K562 (cell line): ENCODE results near the gene OR2A25. TPM values are rescaled to one million over a fixed set of nuclear protein-coding genes. Genes with fewer than 3 reads are reported as not detected.

Experiments
- ATAC-seq: fragments of 200-7000 bp; cut with Tn5 transposase; 3 replicates; pipeline ENCODE4 v1.9.1; 2020; ENCODE audit warnings: moderate library complexity
- BruUV-seq: library from RNA; stranded (reverse); fragments of 400-500 nt; replicated peaks from 2 replicates; lab custom pipeline; 2021; lab: Mats Ljungman, UMichigan
- CTCF ChIA-PET: fragments of 300-600 bp; formaldehyde crosslinking; extraction: SDS; loops from one replicate; lab custom pipeline; 2021; ENCODE audit warnings: low intra/inter-chr PET ratio; lab: Yijun Ruan, JAX
- POLR2A ChIA-PET: fragments of 300-600, 350-650 bp; sonication (Branson Sonifier 250); formaldehyde crosslinking; extraction: SDS; loops from one replicate; lab custom pipeline; 2021; ENCODE audit warnings: antibody characterized with exemption, inconsistent platforms; lab: Yijun Ruan, JAX
- DNase-seq, 4 experiments: peaks; one replicate each; pipeline versions ENCODE4 v3.0.0 to v3.0.0-alpha.2; 2011 to 2018; ENCODE audit warnings: low spot score in 3 of 4, mixed read lengths in 3 of 4; ENCODE audit errors: extremely low read depth in 1 of 4
- FAIRE-seq: peaks from 2 replicates; lab custom pipeline; 2011; peaks lifted over from hg19 to GRCh38; lab: Jason Lieb, UNC
- H2AFZ ChIP-seq: 2 replicates; pipeline ENCODE4 v1.6.0; 2011; ENCODE audit warnings: low read depth, low read length, control low read depth, inconsistent platforms
- H3K27ac ChIP-seq: fragments of 200-600 bp; 3 replicates; pipeline ENCODE4 v1.8.0; 2011; ENCODE audit warnings: low read depth, mild to moderate bottlenecking, control low read depth, inconsistent platforms, low read length, moderate library complexity, mixed read lengths; ENCODE audit errors: extremely low read depth
- H3K27me3 ChIP-seq, 2 experiments: fragments of 300-600 bp in 1 of 2; 2 replicates in 1 of 2; 3 replicates in 1 of 2; pipeline versions ENCODE4 v1.6.0 to v1.8.0; 2011; ENCODE audit warnings: inconsistent platforms in 2 of 2, low read length in 2 of 2, mild to moderate bottlenecking in 1 of 2, mixed read lengths in 1 of 2, moderate library complexity in 1 of 2; ENCODE audit not compliant: control insufficient read depth in 2 of 2, insufficient read depth in 2 of 2
- H3K36me3 ChIP-seq: fragments of 300-600 bp; 3 replicates; pipeline ENCODE4 v1.8.0; 2011; ENCODE audit warnings: mild to moderate bottlenecking, low read length, inconsistent platforms; ENCODE audit not compliant: control insufficient read depth, insufficient read depth
- H3K4me1 ChIP-seq, 2 experiments: fragments of 200-600 bp in 1 of 2; replicated peaks in 1 of 2; 2 replicates in 1 of 2; 3 replicates in 1 of 2; pipeline versions ENCODE4 v1.5.1 to v1.8.0; 2011; ENCODE audit warnings: inconsistent platforms in 2 of 2, low read length in 2 of 2, mild to moderate bottlenecking in 1 of 2, mixed read lengths in 1 of 2, moderate library complexity in 1 of 2; ENCODE audit not compliant: control insufficient read depth in 2 of 2, insufficient read depth in 2 of 2
- H3K4me2 ChIP-seq: 2 replicates; pipeline ENCODE4 v1.6.1; 2011; ENCODE audit warnings: low read length, control low read depth, inconsistent platforms, mixed read lengths; ENCODE audit not compliant: insufficient read depth
- H3K4me3 ChIP-seq: fragments of 200-600 bp; sonication (generic), shearing (Covaris generic); 2 replicates; pipeline ENCODE4 v1.5.1; 2016; ENCODE audit warnings: control low read depth, inconsistent platforms
- H3K79me2 ChIP-seq: fragments of 200-600 bp; 3 replicates; pipeline ENCODE4 v1.8.0; 2011; ENCODE audit warnings: low read length, inconsistent platforms; ENCODE audit not compliant: control insufficient read depth, insufficient read depth
- H3K9ac ChIP-seq, 2 experiments: 2 replicates each; pipeline versions ENCODE4 v1.6.0 to v1.6.1; 2011; ENCODE audit warnings: low read depth in 2 of 2, low read length in 2 of 2, control low read depth in 1 of 2, inconsistent platforms in 1 of 2, mild to moderate bottlenecking in 1 of 2, mixed read lengths in 1 of 2; ENCODE audit not compliant: insufficient read depth in 1 of 2
- H3K9me1 ChIP-seq: one replicate; pipeline ENCODE4 v1.6.0; 2011; ENCODE audit warnings: inconsistent platforms, mild to moderate bottlenecking, low read length, moderate library complexity; ENCODE audit not compliant: control insufficient read depth, insufficient read depth
- H3K9me3 ChIP-seq: replicated peaks from 2 replicates; pipeline ENCODE4 v1.5.1; 2011; ENCODE audit warnings: low read depth, low read length, inconsistent platforms; ENCODE audit not compliant: control insufficient read depth, insufficient read depth
- H4K20me1 ChIP-seq: replicated peaks from 2 replicates; pipeline ENCODE4 v1.6.1; 2011; ENCODE audit warnings: low read length, inconsistent platforms, mixed read lengths; ENCODE audit not compliant: control insufficient read depth, insufficient read depth
- ATF1 ChIP-seq, 2 experiments: fragments of 450-650 bp in 1 of 2; IDR thresholded peaks; 2 replicates each; pipeline ENCODE4 v1.6.1; 2016; ENCODE audit warnings: missing compliant biosample characterization in 1 of 2, missing genetic modification characterization in 1 of 2
- CCAR2 ChIP-seq: fragments of 200-400 bp; formaldehyde crosslinking; IDR thresholded peaks from 2 replicates; pipeline ENCODE4 v1.6.1; 2017; ENCODE audit warnings: mild to moderate bottlenecking, low read depth, low read length
- CTCF ChIP-seq, 3 experiments: IDR thresholded peaks in 2 of 3; conservative IDR thresholded peaks in 1 of 3; 2 replicates each; pipeline ENCODE4 v1.5.1; 2011 to 2012; ENCODE audit warnings: low read length in 3 of 3, mild to moderate bottlenecking in 3 of 3, control low read depth in 2 of 3, improper control_type of control experiment in 1 of 3, inconsistent platforms in 1 of 3, low read depth in 1 of 3, mixed read lengths in 1 of 3, moderate library complexity in 1 of 3; ENCODE audit not compliant: insufficient read depth in 2 of 3
- CXXC5 ChIP-seq: fragments of 250-450 bp; sonication (Bioruptor Pico); IDR thresholded peaks from 2 replicates; pipeline ENCODE4 v1.8.0; 2022; ENCODE audit warnings: inconsistent platforms, mild to moderate bottlenecking, moderate library complexity
- MAZ ChIP-seq, 2 experiments: fragments of 450-650 bp in 1 of 2; sonication (generic) in 1 of 2; formaldehyde crosslinking; IDR thresholded peaks in 1 of 2; conservative IDR thresholded peaks in 1 of 2; 2 replicates each; pipeline versions ENCODE4 v1.4.0 to v1.5.0; 2020; ENCODE audit warnings: mild to moderate bottlenecking in 1 of 2, missing genetic modification reagents in 1 of 2
- POU5F1 ChIP-seq: fragments of 150-350 bp; IDR thresholded peaks from 2 replicates; pipeline ENCODE4 v1.6.1; 2014; ENCODE audit warnings: borderline replicate concordance, low read length, low read depth, mild to moderate bottlenecking; ENCODE audit not compliant: partially characterized antibody
- SMAD4 ChIP-seq: fragments of 250-450 bp; sonication (Bioruptor Pico); conservative IDR thresholded peaks from 2 replicates; pipeline ENCODE4 v1.8.0; 2021; ENCODE audit warnings: inconsistent platforms, mild to moderate bottlenecking, moderate library complexity
- TARDBP ChIP-seq: fragments of 450-650 bp; IDR thresholded peaks from 2 replicates; pipeline ENCODE4 v1.6.1; 2016
- TFAM ChIP-seq: fragments of 250-450 bp; sonication (Bioruptor Pico); conservative IDR thresholded peaks from 2 replicates; pipeline ENCODE4 v1.5.0; 2021; ENCODE audit warnings: mild to moderate bottlenecking, moderate library complexity
- WGBS: fragments of 100-300 bp; shearing (Covaris generic); methylation state at CpG from one replicate; pipeline ENCODE4 v1.1.6; 2016; ENCODE audit warnings: low coverage, mixed read lengths; ENCODE audit not compliant: insufficient coverage; ENCODE audit errors: missing lambda C conversion rate; 5-methylcytosine and 5-hydroxymethylcytosine counted together
- in situ Hi-C: fragments of 300-500 bp; cut with MboI; formaldehyde crosslinking; loops from 4 replicates; pipeline ENCODE4 v1.15.0; 2018; ENCODE audit warnings: inconsistent platforms, mixed read lengths
- intact Hi-C: fragments of 100-400 bp; cut with micrococcal nuclease; formaldehyde crosslinking; loops from 2 replicates; pipeline ENCODE4 v1.14.2; 2022
- polyA plus RNA-seq, 8 experiments: library from polyadenylated mRNA; depleted of rRNA in 4 of 8; stranded (reverse) in 5 of 8; unstranded in 3 of 8; fragments of >200 nt; fragmentation: Nextera tagmentation in 2 of 8; fragmentation: Illumina TruSeq in 1 of 8; extraction: Ambion mirVana in 2 of 8; extraction: Trizol in 1 of 8; gene quantifications; 2 replicates each; pipeline versions ENCODE4 v1.2.1 to v1.2.3, GENCODE V29; 2011 to 2014; ENCODE audit warnings: inconsistent platforms in 1 of 8, missing spikeins in 1 of 8
- total RNA-seq, 7 experiments: library from RNA; depleted of rRNA in 6 of 7; stranded (reverse); fragments of >200 nt in 6 of 7; fragmentation: Illumina TruSeq in 2 of 7; extraction: Trizol in 2 of 7; gene quantifications; 2 replicates each; pipeline versions ENCODE4 v1.2.1 to v1.2.3, GENCODE V29; 2011 to 2021; ENCODE audit warnings: low replicate concordance in 1 of 7
- TF ChIP-seq, protein P1 (sequence below): IDR thresholded peaks from 2 replicates; pipeline ENCODE4 v1.6.1; 2011; ENCODE audit warnings: borderline replicate concordance, low read depth, mild to moderate bottlenecking, moderate library complexity, low read length; ENCODE audit not compliant: insufficient read depth, poor library complexity, severe bottlenecking
- TF ChIP-seq, protein P2 (sequence below): fragments of 450-650 bp; formaldehyde crosslinking; IDR thresholded peaks from 2 replicates; pipeline ENCODE4 v1.4.0; 2020; ENCODE audit warnings: mild to moderate bottlenecking, mixed read lengths

OR2A25 gene
- total and polyA plus RNA-seq, 9 of the 15 experiments (the other 6 are each of a cell fraction or from before 2014, with no cell fraction given): not detected

- Histone ChIP-seq H3K9ac (no peak overlapping the region), H3K27me3 (peaks cover 0 to 3% of the 10 kb centered on the region in 2 experiments; a peak in 1 of 5 replicates), H4K20me1 (no peaks in the 10 kb centered on the region), H3K9me1 (no peaks in the 10 kb centered on the region), H2AFZ (0 out of 2 replicates have a peak overlapping the region, but pooled peaks have one; percentile 17), H3K79me2 (no peaks in the 10 kb centered on the region), H3K4me2 (no peak overlapping the region), H3K4me1 (no peaks in the 10 kb centered on the region), H3K27ac (no peak overlapping the region), H3K36me3 (no peaks in the 10 kb centered on the region), H3K9me3 (no peaks in the 10 kb centered on the region), H3K4me3 (no peak overlapping the region)
- POLR2A ChIA-PET: interaction anchor here (0.8 kb wide), 1 partner anchor 96 kb away, joined by 3 read pairs; no protein-coding TSS in a partner anchor
- ATAC-seq (peak; percentile 82), DNase-seq (peak; percentile 39 to 64 (median 48)), FAIRE-seq (peak; percentile 19)
- 3% methylated on average over 3 of the region's 3 CpGs for WGBS
- intact Hi-C loops (no loop called here), in situ Hi-C loops (no loop called here)
- CTCF ChIA-PET: interaction anchor here (0.9 kb wide), 1 partner anchor 327 kb away, joined by 3 read pairs; no protein-coding TSS in a partner anchor
- BruUV-seq: no TSS peak
- TF ChIP-seq, protein P1, sequence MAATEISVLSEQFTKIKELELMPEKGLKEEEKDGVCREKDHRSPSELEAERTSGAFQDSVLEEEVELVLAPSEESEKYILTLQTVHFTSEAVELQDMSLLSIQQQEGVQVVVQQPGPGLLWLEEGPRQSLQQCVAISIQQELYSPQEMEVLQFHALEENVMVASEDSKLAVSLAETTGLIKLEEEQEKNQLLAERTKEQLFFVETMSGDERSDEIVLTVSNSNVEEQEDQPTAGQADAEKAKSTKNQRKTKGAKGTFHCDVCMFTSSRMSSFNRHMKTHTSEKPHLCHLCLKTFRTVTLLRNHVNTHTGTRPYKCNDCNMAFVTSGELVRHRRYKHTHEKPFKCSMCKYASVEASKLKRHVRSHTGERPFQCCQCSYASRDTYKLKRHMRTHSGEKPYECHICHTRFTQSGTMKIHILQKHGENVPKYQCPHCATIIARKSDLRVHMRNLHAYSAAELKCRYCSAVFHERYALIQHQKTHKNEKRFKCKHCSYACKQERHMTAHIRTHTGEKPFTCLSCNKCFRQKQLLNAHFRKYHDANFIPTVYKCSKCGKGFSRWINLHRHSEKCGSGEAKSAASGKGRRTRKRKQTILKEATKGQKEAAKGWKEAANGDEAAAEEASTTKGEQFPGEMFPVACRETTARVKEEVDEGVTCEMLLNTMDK: peak; percentile 69
- TF ChIP-seq MAZ (CRISPR knock-in tag; conservative IDR thresholded peaks at IDR 0.05 in 1 of 2, IDR thresholded peaks at IDR 0.05 in 1 of 2): peak in 1 of 2 experiments; percentile 40; a peak in 1 of 4 replicates
- TF ChIP-seq POU5F1: no peak
- no peak for TF ChIP-seq CCAR2
- TF ChIP-seq TARDBP: no peak
- TF ChIP-seq ATF1 (CRISPR knock-in tag; IDR thresholded peaks at IDR 0.05): no peak
- no peak for TF ChIP-seq ATF1 (tag; IDR thresholded peaks at IDR 0.05)
- TF ChIP-seq SMAD4: 0 out of 2 replicates have a peak, but pooled peaks have one; percentile 15
- TF ChIP-seq, protein P2, sequence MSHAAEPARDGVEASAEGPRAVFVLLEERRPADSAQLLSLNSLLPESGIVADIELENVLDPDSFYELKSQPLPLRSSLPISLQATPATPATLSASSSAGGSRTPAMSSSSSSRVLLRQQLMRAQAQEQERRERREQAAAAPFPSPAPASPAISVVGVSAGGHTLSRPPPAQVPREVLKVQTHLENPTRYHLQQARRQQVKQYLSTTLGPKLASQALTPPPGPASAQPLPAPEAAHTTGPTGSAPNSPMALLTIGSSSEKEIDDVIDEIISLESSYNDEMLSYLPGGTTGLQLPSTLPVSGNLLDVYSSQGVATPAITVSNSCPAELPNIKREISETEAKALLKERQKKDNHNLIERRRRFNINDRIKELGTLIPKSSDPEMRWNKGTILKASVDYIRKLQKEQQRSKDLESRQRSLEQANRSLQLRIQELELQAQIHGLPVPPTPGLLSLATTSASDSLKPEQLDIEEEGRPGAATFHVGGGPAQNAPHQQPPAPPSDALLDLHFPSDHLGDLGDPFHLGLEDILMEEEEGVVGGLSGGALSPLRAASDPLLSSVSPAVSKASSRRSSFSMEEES (CRISPR knock-in tag): no peak
- peak; percentile 70 to 78 (median 77) for TF ChIP-seq CTCF (IDR thresholded peaks at IDR 0.05 in 2 of 3, conservative IDR thresholded peaks at IDR 0.05 in 1 of 3; ENCODE audit: insufficient read depth in 2 of 3, low read depth in 1 of 3, low read length in 3 of 3)
- TF ChIP-seq CXXC5 (CRISPR knock-in tag): peak; percentile 21; the same call in 1 of the 2 replicates
- TF ChIP-seq TFAM (CRISPR knock-in tag): no peak
Observed at GRCh38 chr7:144063710-144064109, 5.9 kb upstream of the OR2A25 start.
